GM13977 (cell line): Measurements from ENCODE around the gene DNAH5.

Source experiments
- DNase-seq: peaks from one replicate; pipeline ENCODE4 v3.0.0; 2012; ENCODE audit warnings: low spot score
- in situ Hi-C: fragments of 300-500 bp; cut with MboI; formaldehyde crosslinking; loops from one replicate; pipeline ENCODE4 v1.12.0; 2022; ENCODE audit warnings: low sequenced_read_pairs, low pct_unique_long_range_greater_than_20kb, mixed read lengths, inconsistent platforms; ENCODE audit not compliant: unreplicated experiment
- TF ChIP-seq, protein P1 (sequence below): IDR thresholded peaks from 2 replicates; pipeline ENCODE4 v1.5.1; 2012; ENCODE audit warnings: mild to moderate bottlenecking, control low read depth; ENCODE audit not compliant: insufficient read depth; ENCODE audit errors: extremely low read depth, missing control alignments

DNAH5 gene

DNA sequence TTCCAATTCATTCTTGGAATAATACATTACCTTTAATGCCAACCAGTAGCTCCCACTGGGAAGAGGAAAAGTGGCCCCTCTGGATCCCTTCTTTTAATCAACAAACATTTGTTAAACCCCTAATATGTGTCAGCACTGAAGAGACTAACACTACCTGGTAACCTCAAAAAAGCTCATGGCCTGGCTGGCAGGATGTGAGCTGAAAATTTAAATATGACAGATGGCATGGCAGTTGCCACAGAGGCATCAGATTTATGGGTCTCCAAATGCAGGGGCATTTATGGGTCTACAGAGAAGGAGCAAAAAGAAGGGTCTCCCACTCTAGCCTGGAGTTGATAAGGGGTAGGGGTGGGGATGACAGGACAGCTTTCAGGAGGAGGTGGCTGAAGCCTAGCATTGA is 12.5 kb downstream of the DNAH5 start:
- in situ Hi-C loops = no loop called here
- TF ChIP-seq, protein P1, sequence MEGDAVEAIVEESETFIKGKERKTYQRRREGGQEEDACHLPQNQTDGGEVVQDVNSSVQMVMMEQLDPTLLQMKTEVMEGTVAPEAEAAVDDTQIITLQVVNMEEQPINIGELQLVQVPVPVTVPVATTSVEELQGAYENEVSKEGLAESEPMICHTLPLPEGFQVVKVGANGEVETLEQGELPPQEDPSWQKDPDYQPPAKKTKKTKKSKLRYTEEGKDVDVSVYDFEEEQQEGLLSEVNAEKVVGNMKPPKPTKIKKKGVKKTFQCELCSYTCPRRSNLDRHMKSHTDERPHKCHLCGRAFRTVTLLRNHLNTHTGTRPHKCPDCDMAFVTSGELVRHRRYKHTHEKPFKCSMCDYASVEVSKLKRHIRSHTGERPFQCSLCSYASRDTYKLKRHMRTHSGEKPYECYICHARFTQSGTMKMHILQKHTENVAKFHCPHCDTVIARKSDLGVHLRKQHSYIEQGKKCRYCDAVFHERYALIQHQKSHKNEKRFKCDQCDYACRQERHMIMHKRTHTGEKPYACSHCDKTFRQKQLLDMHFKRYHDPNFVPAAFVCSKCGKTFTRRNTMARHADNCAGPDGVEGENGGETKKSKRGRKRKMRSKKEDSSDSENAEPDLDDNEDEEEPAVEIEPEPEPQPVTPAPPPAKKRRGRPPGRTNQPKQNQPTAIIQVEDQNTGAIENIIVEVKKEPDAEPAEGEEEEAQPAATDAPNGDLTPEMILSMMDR = no peak
- no peak for DNase-seq

DNA sequence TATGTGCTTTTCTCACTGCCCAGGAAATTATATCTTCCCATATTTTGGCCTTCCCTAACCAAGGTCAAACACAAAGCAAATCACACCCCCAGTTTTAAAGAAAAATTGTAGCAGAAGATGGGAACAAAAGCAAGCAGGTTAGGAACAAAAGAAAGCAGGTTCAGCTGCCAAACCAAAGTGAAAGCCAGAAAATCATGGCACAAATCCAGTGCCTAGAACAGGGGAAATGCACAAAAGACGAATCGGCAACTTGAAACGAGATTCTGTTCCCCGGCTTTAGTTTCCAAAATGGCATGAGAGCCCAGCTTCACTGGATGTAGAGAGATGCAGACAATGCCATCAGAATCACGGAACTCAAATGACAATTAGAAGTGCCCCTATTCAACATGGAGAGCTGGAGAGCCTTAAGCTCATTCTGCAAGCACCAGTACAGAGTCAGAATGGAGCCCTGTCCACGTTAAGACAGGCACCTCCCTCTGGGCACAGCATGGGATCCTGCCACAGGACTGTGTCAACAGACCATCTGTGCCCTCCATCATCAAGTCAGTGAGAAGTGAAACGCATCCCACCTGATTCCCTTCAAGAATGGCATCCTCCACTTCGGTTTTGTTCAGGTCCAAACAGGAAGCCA is 13.8 kb downstream of the DNAH5 start:
- no peak for DNase-seq
- in situ Hi-C loops = no loop called here
- TF ChIP-seq, protein P1 = no peak

DNA sequence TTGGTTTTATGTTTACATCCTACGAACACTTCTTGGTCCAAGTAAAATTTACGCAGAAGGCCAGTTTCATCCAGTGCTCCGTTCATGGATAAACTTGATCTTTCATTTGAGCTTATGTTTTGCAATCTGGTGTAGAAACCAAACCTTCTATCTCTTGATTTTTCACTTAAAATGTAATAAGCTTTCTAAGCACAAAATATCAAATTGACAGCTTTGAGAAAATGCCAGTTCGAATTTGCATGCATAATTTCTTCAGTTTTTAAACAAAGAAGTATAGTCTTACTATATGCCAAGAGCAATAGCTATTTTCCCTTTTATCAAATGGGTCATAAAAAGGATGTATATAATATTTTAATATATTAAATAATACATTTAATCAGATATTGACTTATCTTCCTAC is 17.8 kb downstream of the DNAH5 start:
- in situ Hi-C loops = no loop called here
- no peak for DNase-seq
- TF ChIP-seq, protein P1 = no peak

DNA sequence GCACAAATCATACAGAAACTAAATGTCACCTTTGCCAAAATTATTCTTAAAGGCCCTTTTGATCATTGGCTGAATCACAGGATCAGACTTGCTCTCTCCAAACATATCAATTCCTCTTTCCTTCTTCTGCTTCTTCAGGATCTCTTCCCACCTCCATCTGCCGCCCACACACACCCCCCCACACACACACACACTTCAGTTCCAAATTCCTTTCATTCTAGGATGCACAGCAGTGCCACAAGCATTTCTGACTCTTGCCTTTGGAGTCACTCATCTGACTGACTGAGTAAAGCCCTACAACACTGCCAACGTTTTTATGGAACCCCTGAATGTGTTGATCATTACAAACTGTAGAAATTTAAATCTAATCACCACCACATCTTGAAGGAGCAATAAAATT is 22.9 kb downstream of the DNAH5 start:
- TF ChIP-seq, protein P1 = no peak
- in situ Hi-C loops = no loop called here
- no peak for DNase-seq

DNA sequence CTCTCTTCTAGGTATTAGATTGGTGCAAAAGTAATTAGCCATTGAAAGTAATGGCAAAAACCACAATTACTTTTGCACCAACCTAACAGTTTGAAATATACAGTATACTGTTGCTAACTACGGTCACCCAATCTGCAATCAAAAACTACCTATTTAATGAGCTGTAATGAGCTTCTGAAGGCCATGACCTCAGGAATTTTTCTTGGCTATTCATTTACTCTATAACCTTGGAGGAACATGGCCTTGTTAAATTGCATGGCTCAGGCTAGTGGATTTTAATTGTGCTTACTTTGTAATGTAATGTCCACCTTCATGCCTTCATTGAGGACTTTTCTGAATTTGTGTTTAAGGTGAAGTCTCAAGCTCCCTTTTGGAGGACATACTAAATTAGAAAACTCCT is 24.7 kb downstream of the DNAH5 start:
- in situ Hi-C loops = no loop called here
- DNase-seq = no peak
- TF ChIP-seq, protein P1 = no peak

DNA sequence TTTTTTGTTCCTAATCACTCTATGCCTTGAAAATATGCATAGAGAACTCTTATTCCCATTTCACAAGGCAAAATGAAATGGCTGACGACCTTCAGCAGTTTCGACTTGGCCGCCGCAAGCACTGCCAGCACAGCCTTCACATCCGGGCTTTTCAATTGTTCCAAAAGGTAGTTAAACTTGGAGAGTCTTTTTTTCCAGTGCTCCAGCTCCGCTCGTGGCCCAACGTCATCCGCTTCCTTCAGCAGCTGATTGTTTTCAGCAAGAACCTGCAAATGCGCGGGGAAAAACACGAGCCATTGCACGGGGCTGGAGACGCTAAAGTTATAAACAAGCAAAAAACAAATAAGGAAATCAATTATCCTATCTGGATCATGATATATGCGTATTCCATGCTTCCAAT is 25.4 kb downstream of the DNAH5 start:
- DNase-seq = no peak
- TF ChIP-seq, protein P1 = no peak
- in situ Hi-C loops = no loop called here

DNA sequence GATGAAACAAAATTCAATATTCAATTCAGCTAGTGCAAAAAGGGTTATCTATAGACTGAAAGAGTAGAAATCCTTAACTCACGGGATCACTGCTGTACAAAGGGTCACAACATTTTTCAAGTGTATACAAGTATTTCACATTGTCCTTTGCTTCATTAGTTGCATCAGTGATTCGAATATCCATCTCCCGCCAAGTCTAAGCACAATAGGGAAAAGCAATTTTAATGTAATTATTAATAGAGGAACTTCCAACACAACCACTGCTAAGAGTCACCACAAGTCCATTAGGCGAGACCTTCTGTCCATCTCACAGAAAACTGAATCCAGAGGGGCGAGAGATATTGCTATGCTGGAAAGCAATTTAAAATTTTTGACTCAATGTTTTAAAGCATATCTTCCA is 27.4 kb downstream of the DNAH5 start:
- DNase-seq = no peak
- TF ChIP-seq, protein P1 = no peak
- in situ Hi-C loops = no loop called here
